SK-N-SH (cell line): Measurements from ENCODE around the gene CNTFR. TPM values are rescaled to one million over a fixed set of nuclear protein-coding genes. Genes with fewer than 3 reads are reported as not detected.

Source experiments
- CTCF ChIA-PET: fragments of 300-600, 350-600 bp; formaldehyde crosslinking; extraction: SDS; loops from one replicate; lab custom pipeline; 2021; lab: Yijun Ruan, JAX
- POLR2A ChIA-PET: fragments of 350-600 bp; sonication (Branson Sonifier 250); formaldehyde crosslinking; extraction: SDS; loops from one replicate; lab custom pipeline; 2020; ENCODE audit warnings: antibody characterized with exemption, inconsistent platforms; lab: Yijun Ruan, JAX
- DNase-seq: peaks from one replicate; pipeline ENCODE4 v3.0.0; 2012
- H2AFZ ChIP-seq: fragments of 200-600 bp; sonication (generic); 2 replicates; pipeline ENCODE4 v1.8.1; 2016; ENCODE audit warnings: antibody characterized with exemption, mild to moderate bottlenecking, low read depth
- H3F3A ChIP-seq: fragments of 200-600 bp; sonication (generic); replicated peaks from 2 replicates; pipeline ENCODE3; 2016; ENCODE audit warnings: antibody characterized with exemption, mild to moderate bottlenecking; ENCODE audit not compliant: insufficient read depth
- H3K27ac ChIP-seq, 2 experiments: fragments of 200-500 bp in 1 of 2; fragments of 200-600 bp in 1 of 2; sonication (Bioruptor generic) in 1 of 2; sonication (generic), shearing (Covaris generic) in 1 of 2; 2 replicates each; pipeline versions ENCODE4 v1.5.1 to v1.6.1; 2014 to 2016; ENCODE audit warnings: low read depth in 2 of 2, inconsistent platforms in 1 of 2, low read length in 1 of 2, mild to moderate bottlenecking in 1 of 2, mixed read lengths in 1 of 2
- H3K27me3 ChIP-seq: fragments of 200-600 bp; sonication (generic), shearing (Covaris generic); 2 replicates; pipeline ENCODE4 v1.6.1; 2016; ENCODE audit warnings: mixed run types; ENCODE audit not compliant: insufficient read depth
- H3K36me3 ChIP-seq, 2 experiments: fragments of 200-500 bp in 1 of 2; fragments of 200-600 bp in 1 of 2; sonication (Bioruptor generic) in 1 of 2; sonication (generic) in 1 of 2; replicated peaks in 1 of 2; 2 replicates each; pipeline versions ENCODE3 to v1.5.1; 2014 to 2016; ENCODE audit warnings: low read length in 1 of 2, mild to moderate bottlenecking in 1 of 2; ENCODE audit not compliant: insufficient read depth in 2 of 2, control insufficient read depth in 1 of 2
- H3K4me1 ChIP-seq, 2 experiments: fragments of 200-500 bp in 1 of 2; fragments of 200-600 bp in 1 of 2; sonication (Bioruptor generic) in 1 of 2; sonication (generic), shearing (Covaris generic) in 1 of 2; 2 replicates each; pipeline versions ENCODE4 v1.5.1 to v1.6.1; 2014 to 2016; ENCODE audit warnings: low read depth in 1 of 2, low read length in 1 of 2, mixed run types in 1 of 2; ENCODE audit not compliant: insufficient read depth in 2 of 2, control insufficient read depth in 1 of 2
- H3K4me2 ChIP-seq: fragments of 200-600 bp; sonication (generic), shearing (Covaris generic); 2 replicates; pipeline ENCODE4 v1.6.1; 2017; ENCODE audit warnings: mixed run types
- H3K4me3 ChIP-seq, 2 experiments: fragments of 200-500 bp in 1 of 2; fragments of 200-600 bp in 1 of 2; sonication (Bioruptor generic) in 1 of 2; sonication (generic), shearing (Covaris generic) in 1 of 2; 2 replicates each; pipeline versions ENCODE4 v1.5.1 to v1.8.1; 2014 to 2016; ENCODE audit warnings: low read depth in 2 of 2, inconsistent platforms in 1 of 2, low read length in 1 of 2, mild to moderate bottlenecking in 1 of 2, mixed read lengths in 1 of 2, moderate library complexity in 1 of 2
- H3K79me2 ChIP-seq: fragments of 200-600 bp; sonication (generic); 2 replicates; pipeline ENCODE4 v1.8.1; 2017; ENCODE audit warnings: mild to moderate bottlenecking; ENCODE audit not compliant: insufficient read depth
- H3K9ac ChIP-seq: fragments of 200-600 bp; sonication (generic); 2 replicates; pipeline ENCODE4 v1.6.1; 2017; ENCODE audit warnings: mixed run types
- H3K9me2 ChIP-seq: fragments of 200-600 bp; sonication (generic); 2 replicates; pipeline ENCODE4 v1.6.1; 2017; ENCODE audit warnings: mixed run types
- H3K9me3 ChIP-seq: fragments of 200-600 bp; sonication (generic); 2 replicates; pipeline ENCODE4 v1.6.1; 2017; ENCODE audit warnings: mixed run types, mild to moderate bottlenecking, moderate library complexity
- H4K20me1 ChIP-seq: fragments of 200-600 bp; sonication (generic); 2 replicates; pipeline ENCODE4 v1.6.1; 2017; ENCODE audit warnings: mild to moderate bottlenecking, mixed run types; ENCODE audit not compliant: insufficient read depth
- CHD2 ChIP-seq: fragments of 150-350 bp; IDR thresholded peaks from 2 replicates; pipeline ENCODE4 v1.6.1; 2018; ENCODE audit warnings: low read length; ENCODE audit not compliant: partially characterized antibody
- EP300 ChIP-seq, 2 experiments: IDR thresholded peaks; 2 replicates each; pipeline versions ENCODE4 v1.4.0 to v1.6.1; 2012; ENCODE audit warnings: borderline replicate concordance in 1 of 2, low read depth in 1 of 2, low read length in 1 of 2
- FOXJ3 ChIP-seq: sonication (generic); formaldehyde crosslinking; IDR thresholded peaks from 2 replicates; pipeline ENCODE4 v1.5.1; 2020; ENCODE audit warnings: mild to moderate bottlenecking, missing genetic modification reagents
- GABPA ChIP-seq: IDR thresholded peaks from 2 replicates; pipeline ENCODE4 v1.4.0; 2012; ENCODE audit warnings: low read depth, mild to moderate bottlenecking
- GATA2 ChIP-seq: sonication (generic); formaldehyde crosslinking; IDR thresholded peaks from 2 replicates; pipeline ENCODE4 v1.5.0; 2020; ENCODE audit warnings: mild to moderate bottlenecking, missing genetic modification reagents
- JUND ChIP-seq: IDR thresholded peaks from 2 replicates; pipeline ENCODE4 v1.4.0; 2012
- MXI1 ChIP-seq: IDR thresholded peaks from 2 replicates; pipeline ENCODE4 v1.6.1; 2012; ENCODE audit warnings: mild to moderate bottlenecking, low read depth, low read length, improper control_type of control experiment
- PBX3 ChIP-seq: IDR thresholded peaks from 2 replicates; pipeline ENCODE4; 2012
- RAD21 ChIP-seq: IDR thresholded peaks from 2 replicates; pipeline ENCODE4 v1.6.1; 2012; ENCODE audit warnings: mild to moderate bottlenecking, low read length
- RCOR1 ChIP-seq: fragments of 150-350 bp; IDR thresholded peaks from 2 replicates; pipeline ENCODE4 v1.6.1; 2017; ENCODE audit warnings: antibody characterized with exemption, low read length
- REST ChIP-seq: IDR thresholded peaks from 2 replicates; pipeline ENCODE4 v1.6.1; 2012; ENCODE audit warnings: mild to moderate bottlenecking, low read depth, low read length, moderate library complexity
- RFX5 ChIP-seq: IDR thresholded peaks from 2 replicates; pipeline ENCODE4 v1.6.1; 2012; ENCODE audit warnings: mild to moderate bottlenecking, improper control_type of control experiment, low read length
- RXRA ChIP-seq: IDR thresholded peaks from 2 replicates; pipeline ENCODE4 v1.4.0; 2012; ENCODE audit warnings: low read depth, mild to moderate bottlenecking, borderline replicate concordance
- SIN3A ChIP-seq: IDR thresholded peaks from 2 replicates; pipeline ENCODE4 v1.6.1; 2012; ENCODE audit warnings: low read depth, mild to moderate bottlenecking, low read length, moderate library complexity, borderline replicate concordance
- SMC3 ChIP-seq: IDR thresholded peaks from 2 replicates; pipeline ENCODE4 v1.6.1; 2012; ENCODE audit warnings: low read depth, low read length, improper control_type of control experiment
- TAF1 ChIP-seq: IDR thresholded peaks from 2 replicates; pipeline ENCODE4 v1.6.1; 2012; ENCODE audit warnings: low read depth, mild to moderate bottlenecking, low read length, moderate library complexity, borderline replicate concordance
- TCF12 ChIP-seq: IDR thresholded peaks from 2 replicates; pipeline ENCODE4 v1.4.0; 2012
- TEAD4 ChIP-seq: IDR thresholded peaks from 2 replicates; pipeline ENCODE4 v1.4.0; 2012; ENCODE audit warnings: mild to moderate bottlenecking, borderline replicate concordance; ENCODE audit not compliant: insufficient read depth
- WGBS: methylation state at CpG from one replicate; pipeline ENCODE4 v1.1.6; 2017; ENCODE audit warnings: low lambda C conversion rate; 5-methylcytosine and 5-hydroxymethylcytosine counted together
- polyA plus RNA-seq, 3 experiments: library from polyadenylated mRNA; depleted of rRNA; stranded (reverse); fragments of >200 nt; gene quantifications; 2 replicates each; pipeline ENCODE4 v1.2.3, GENCODE V29; 2012
- TF ChIP-seq, protein P1 (sequence below): fragments of 150-350 bp; IDR thresholded peaks from 2 replicates; pipeline ENCODE4 v1.6.1; 2017; ENCODE audit warnings: antibody characterized with exemption, low read length, low read depth, borderline replicate concordance

CNTFR gene
- polyA plus RNA-seq, 1 of the 3 experiments (the other 2 are of a cell fraction), result 1.8 TPM

DNA sequence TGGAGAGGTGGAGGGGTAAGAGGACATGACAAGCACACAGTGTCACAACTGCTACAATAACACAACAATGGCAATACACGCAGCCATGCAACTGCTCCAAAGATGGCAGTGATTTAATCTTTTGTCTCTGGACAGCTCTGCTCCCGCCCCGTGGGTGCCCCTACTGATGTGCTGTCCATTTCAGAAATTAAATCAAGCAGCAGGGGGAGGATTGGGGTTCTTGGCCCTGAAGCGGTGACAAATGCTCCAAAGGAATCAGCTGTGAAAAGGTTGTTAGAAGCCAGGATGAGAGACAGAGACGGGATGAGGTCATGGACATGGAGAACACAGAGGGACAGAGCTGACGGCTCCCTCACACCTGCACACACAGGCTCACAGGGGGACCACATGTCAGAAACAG, 22.6 kb downstream of the CNTFR start:
- Histone ChIP-seq H3K9me3 (no peaks in the 10 kb centered on the region), H2AFZ (no peak overlapping the region), H3K4me2 (no peak overlapping the region), H3K4me3 (no peak overlapping the region), H3K36me3 (no peaks in the 10 kb centered on the region), H3K9ac (no peak overlapping the region), H3K4me1 (peaks cover 0 to 70% of the 10 kb centered on the region in 2 experiments; a peak in 2 of 4 replicates), H4K20me1 (no peaks in the 10 kb centered on the region), H3K79me2 (no peaks in the 10 kb centered on the region), H3K27me3 (no peaks in the 10 kb centered on the region; the same call in 1 of the 2 replicates), H3F3A (no peaks in the 10 kb centered on the region), H3K27ac (peak overlapping the region in 1 of 2 experiments; percentile 94; a peak in 2 of 4 replicates), H3K9me2 (no peaks in the 10 kb centered on the region)
- DNase-seq, result peak; percentile 79
- CTCF ChIA-PET, result interaction anchor here (0.6 to 5.9 kb wide), 9 partner anchors 12 to 188 kb away, joined by 3 to 59 read pairs (median 3); no protein-coding TSS in a partner anchor
- POLR2A ChIA-PET, result interaction anchor here (0.7 kb wide), 1 partner anchor 13 kb away, joined by 3 read pairs; no protein-coding TSS in a partner anchor
- TF ChIP-seq REST, result no peak
- TF ChIP-seq MXI1, result peak; percentile 75
- no peak for TF ChIP-seq GABPA
- peak; percentile 73 for TF ChIP-seq FOXJ3 (CRISPR knock-in tag)
- TF ChIP-seq RCOR1, result no peak
- TF ChIP-seq, protein P1, sequence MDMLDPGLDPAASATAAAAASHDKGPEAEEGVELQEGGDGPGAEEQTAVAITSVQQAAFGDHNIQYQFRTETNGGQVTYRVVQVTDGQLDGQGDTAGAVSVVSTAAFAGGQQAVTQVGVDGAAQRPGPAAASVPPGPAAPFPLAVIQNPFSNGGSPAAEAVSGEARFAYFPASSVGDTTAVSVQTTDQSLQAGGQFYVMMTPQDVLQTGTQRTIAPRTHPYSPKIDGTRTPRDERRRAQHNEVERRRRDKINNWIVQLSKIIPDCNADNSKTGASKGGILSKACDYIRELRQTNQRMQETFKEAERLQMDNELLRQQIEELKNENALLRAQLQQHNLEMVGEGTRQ, result no peak
- TF ChIP-seq TCF12, result no peak
- no peak for TF ChIP-seq RXRA
- TF ChIP-seq RFX5, result no peak
- TF ChIP-seq PBX3, result no peak
- peak; percentile 66 for TF ChIP-seq CHD2
- no peak for TF ChIP-seq JUND
- peak in 1 of 2 experiments; percentile 72; a peak in 1 of 4 replicates for TF ChIP-seq EP300 (IDR thresholded peaks at IDR 0.05; ENCODE audit: borderline replicate concordance in 1 of 2, low read depth in 1 of 2, low read length in 1 of 2)
- peak; percentile 79 for TF ChIP-seq GATA2 (CRISPR knock-in tag)
- TF ChIP-seq TAF1, result no peak
- TF ChIP-seq RAD21, result peak; percentile 24; the same call in 1 of the 2 replicates
- TF ChIP-seq SMC3, result no peak
- TF ChIP-seq TEAD4, result no peak
- TF ChIP-seq SIN3A, result no peak
- WGBS, result 40% methylated on average over 6 of the region's 6 CpGs
